ENCODE data around the gene SMAD6.
A peak's percentile ranks its signal among the peaks of the same experiment; 100 is the strongest.

Gene SMAD6

GRCh38 chr15:66653398-66653797 lies 48.6 kb upstream of the SMAD6 start:
- no peak overlapping the region for H3K4me3 ChIP-seq (ENCODE audit: low read depth, low read length)
- H3K27ac ChIP-seq (ENCODE audit: extremely low read depth, low read depth, low read length), result no peak overlapping the region
- ChIA-PET CTCF (interaction anchor here (0.8 kb wide), 1 partner anchor 312 kb away, joined by 6 read pairs; no protein-coding TSS in a partner anchor), POLR2A (no interaction called here)
- no peak for TF ChIP-seq SP3 (tag by site-specific recombination; IDR thresholded peaks at IDR 0.05)
- H3K36me3 ChIP-seq (ENCODE audit: control insufficient read depth in 2 of 2, insufficient read depth in 1 of 2, low read length in 2 of 2), result no peaks in the 10 kb centered on the region
- no peaks in the 10 kb centered on the region for H3K9me3 ChIP-seq (ENCODE audit: control insufficient read depth, insufficient read depth, low read depth, low read length)
- H3K4me1 ChIP-seq (ENCODE audit: control insufficient read depth, insufficient read depth, low read length), result no peaks in the 10 kb centered on the region; the same call in 1 of the 2 replicates

GRCh38 chr15:66653852-66654251 lies 48.2 kb upstream of the SMAD6 start:
- TF ChIP-seq ZNF274 (IDR thresholded peaks at IDR 0.05; ENCODE audit: low read length) (no peak), ZNF274 (tag by site-specific recombination; IDR thresholded peaks at IDR 0.05; ENCODE audit: borderline replicate concordance) (no peak), EGR2 (tag by site-specific recombination; IDR thresholded peaks at IDR 0.05; ENCODE audit: low read depth) (peak; percentile 68), ZNF350 (tag by site-specific recombination; IDR thresholded peaks at IDR 0.05) (no peak), ZNF121 (tag by site-specific recombination; IDR thresholded peaks at IDR 0.05) (no peak)
- ChIA-PET CTCF (no interaction called here), POLR2A (no interaction called here)
- Histone ChIP-seq H3K9me3 (ENCODE audit: control insufficient read depth, insufficient read depth, low read depth, low read length) (no peaks in the 10 kb centered on the region), H3K4me3 (ENCODE audit: low read depth, low read length) (no peak overlapping the region), H3K27ac (ENCODE audit: extremely low read depth, low read depth, low read length) (no peak overlapping the region), H3K4me1 (ENCODE audit: control insufficient read depth, insufficient read depth, low read length) (no peaks in the 10 kb centered on the region), H3K36me3 (ENCODE audit: control insufficient read depth in 2 of 2, insufficient read depth in 1 of 2, low read length in 2 of 2) (no peaks in the 10 kb centered on the region)

- no peaks in the 10 kb centered on the region for H3K9me3 ChIP-seq (ENCODE audit: control insufficient read depth, insufficient read depth, low read depth, low read length)
- no peak for TF ChIP-seq ZNF16 (tag by site-specific recombination; IDR thresholded peaks at IDR 0.05; ENCODE audit: low read depth)
- no peak for TF ChIP-seq ZNF292 (tag by site-specific recombination; IDR thresholded peaks at IDR 0.05; ENCODE audit: borderline replicate concordance, low read depth)
- TF ChIP-seq ZNF19 (tag by site-specific recombination; IDR thresholded peaks at IDR 0.05; ENCODE audit: low read depth), result no peak
- no peak for TF ChIP-seq ZNF837 (tag by site-specific recombination; IDR thresholded peaks at IDR 0.05)
- no peak for TF ChIP-seq ZNF670 (tag by site-specific recombination; IDR thresholded peaks at IDR 0.05; ENCODE audit: low read depth)
- TF ChIP-seq ZBTB48 (tag by site-specific recombination; IDR thresholded peaks at IDR 0.05), result no peak
- no peak for TF ChIP-seq SP7 (tag by site-specific recombination; IDR thresholded peaks at IDR 0.05)
- TF ChIP-seq ZSCAN4 (tag by site-specific recombination; IDR thresholded peaks at IDR 0.05), result no peak
- TF ChIP-seq ZSCAN18 (tag by site-specific recombination; IDR thresholded peaks at IDR 0.05), result no peak
- TF ChIP-seq ZNF354C (tag by site-specific recombination; IDR thresholded peaks at IDR 0.05; ENCODE audit: borderline replicate concordance, low read depth), result no peak
- no peak for TF ChIP-seq ZEB2 (tag by site-specific recombination; IDR thresholded peaks at IDR 0.05)
- no peak for TF ChIP-seq ATF2 (tag by site-specific recombination; IDR thresholded peaks at IDR 0.05; ENCODE audit: low read depth)
- H3K4me3 ChIP-seq (ENCODE audit: low read depth, low read length), result no peak overlapping the region
- H3K27ac ChIP-seq (ENCODE audit: extremely low read depth, low read depth, low read length), result no peak overlapping the region; the same call in 1 of the 2 replicates
- ChIA-PET POLR2A (no interaction called here), CTCF (no interaction called here)
- H3K36me3 ChIP-seq (ENCODE audit: control insufficient read depth in 2 of 2, insufficient read depth in 1 of 2, low read length in 2 of 2), result no peaks in the 10 kb centered on the region
- H3K4me1 ChIP-seq (ENCODE audit: control insufficient read depth, insufficient read depth, low read length), result no peaks in the 10 kb centered on the region
Measured at GRCh38 chr15:66654361-66654738, 47.7 kb upstream of the SMAD6 start.
